K562 (cell line): ENCODE results near the gene NEURL1B.

Source experiments
- EZH2 ChIP-seq: IDR thresholded peaks from 2 replicates; pipeline ENCODE4 v1.6.1; 2012; ENCODE audit warnings: low read depth, mild to moderate bottlenecking, inconsistent platforms, low read length, borderline replicate concordance
- MXD1 ChIP-seq: fragments of 250-450 bp; sonication (Bioruptor Pico); IDR thresholded peaks from 2 replicates; pipeline ENCODE4 v1.8.0; 2021; ENCODE audit warnings: borderline replicate concordance, mild to moderate bottlenecking, moderate library complexity; ENCODE audit not compliant: poor library complexity, severe bottlenecking
- POLR2A ChIP-seq: fragments of 450-650 bp; conservative IDR thresholded peaks from 2 replicates; pipeline ENCODE4 v1.6.1; 2016

DNA sequence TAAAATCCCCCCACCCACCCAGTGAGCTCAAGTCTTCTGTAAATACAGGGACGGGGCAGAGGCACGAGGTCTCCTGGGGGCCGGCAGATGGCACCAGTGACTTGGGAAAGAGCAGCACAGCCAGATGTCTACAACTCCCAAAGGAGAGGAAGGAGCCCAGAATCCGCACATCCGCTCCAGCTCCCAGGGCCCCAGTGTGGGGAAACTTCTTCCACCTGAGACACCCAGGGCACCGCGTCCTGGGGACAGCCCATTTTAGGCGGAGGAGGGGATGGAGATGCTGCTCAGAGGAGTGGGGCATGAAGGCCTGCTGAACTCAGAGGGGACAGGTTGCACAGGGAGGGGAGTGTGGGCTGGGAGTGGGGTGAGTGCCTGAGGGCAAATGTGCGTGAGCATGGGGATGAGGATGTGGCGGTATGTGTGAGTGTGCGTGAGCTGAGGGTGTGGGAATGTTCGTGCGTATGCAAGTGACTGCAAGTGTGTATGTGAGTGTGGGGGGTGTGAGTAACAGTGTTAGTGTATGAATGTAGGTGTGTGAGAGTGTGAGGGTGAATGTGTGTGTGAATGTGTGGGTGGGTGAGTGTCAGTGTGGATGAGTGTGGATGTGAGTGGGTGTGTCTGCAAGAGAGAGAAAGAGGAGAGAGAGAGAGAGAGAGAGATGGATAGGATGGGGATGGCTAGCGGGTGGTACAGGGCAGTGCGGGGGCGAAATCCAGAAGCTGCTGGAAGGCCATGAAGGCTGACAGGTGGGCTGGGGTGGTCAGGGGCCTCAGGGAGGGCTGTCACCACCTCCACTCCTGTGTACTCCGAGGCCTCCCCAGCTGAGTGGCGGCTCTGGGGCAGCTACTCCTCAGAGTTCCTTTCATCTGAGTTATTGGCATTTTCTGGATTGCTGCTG lies 66.5 kb downstream of the NEURL1B start:
- no peak for TF ChIP-seq EZH2
- TF ChIP-seq POLR2A: no peak
- TF ChIP-seq MXD1 (CRISPR knock-in tag): no peak
